CD4-positive, alpha-beta memory T cell (primary cell): ENCODE measurements around the gene SCAF4. TPM values are rescaled to one million over a fixed set of nuclear protein-coding genes. Genes with fewer than 3 reads are reported as not detected.
"Not testable (repeated sequence)": the region's sequence is repeated elsewhere in the genome, so short reads cannot be mapped to it uniquely, and the experiment has no call there.

Experiments
- CTCF ChIA-PET: fragments of 350-600 bp; sonication (Branson Sonifier 250); formaldehyde crosslinking; loops from one replicate; lab custom pipeline; 2021; ENCODE audit warnings: inconsistent platforms; ENCODE audit not compliant: partially characterized antibody; lab: Charles Lee
- POLR2A ChIA-PET: fragments of 350-600 bp; sonication (Branson Sonifier 250); formaldehyde crosslinking; loops from one replicate; lab custom pipeline; 2021; ENCODE audit not compliant: partially characterized antibody; lab: Charles Lee
- DNase-seq, 5 donors: peaks; one replicate each; pipeline versions ENCODE4 v3.0.0 to v3.0.0-alpha.2; 2020 to 2022; ENCODE audit warnings: mixed read lengths in 1 of 5
- H3K27ac ChIP-seq: one replicate; pipeline ENCODE4 v1.7.0; 2013; ENCODE audit warnings: low read depth, low read length
- H3K27me3 ChIP-seq: 2 replicates; pipeline ENCODE4 v1.7.0; 2013; ENCODE audit warnings: mild to moderate bottlenecking, low read length, moderate library complexity; ENCODE audit not compliant: insufficient read depth
- H3K36me3 ChIP-seq: 2 replicates; pipeline ENCODE4 v1.7.0; 2013; ENCODE audit warnings: mild to moderate bottlenecking, low read length, moderate library complexity; ENCODE audit not compliant: insufficient read depth
- H3K4me1 ChIP-seq: 2 replicates; pipeline ENCODE4 v1.7.0; 2013; ENCODE audit warnings: mild to moderate bottlenecking, low read length, moderate library complexity; ENCODE audit not compliant: insufficient read depth
- H3K4me3 ChIP-seq, 2 donors: one replicate each; pipeline ENCODE4 v1.7.0; 2013; ENCODE audit warnings: low read length in 2 of 2, mild to moderate bottlenecking in 1 of 2
- H3K9me3 ChIP-seq, 2 donors: one replicate each; pipeline ENCODE4 v1.7.0; 2013; ENCODE audit warnings: low read length in 2 of 2, control low read depth in 1 of 2; ENCODE audit not compliant: control insufficient read depth in 1 of 2
- H3K27ac Mint-ChIP-seq, 7 donors: one replicate each; pipeline ENCODE4 v1.8.0; 2020 to 2021; ENCODE audit warnings: mixed read lengths in 7 of 7, mild to moderate bottlenecking in 6 of 7, inconsistent platforms in 3 of 7, moderate library complexity in 3 of 7
- H3K27me3 Mint-ChIP-seq, 2 donors: one replicate each; pipeline ENCODE4 v1.8.0; 2020 to 2021; ENCODE audit warnings: mixed read lengths in 2 of 2
- H3K36me3 Mint-ChIP-seq, 2 donors: one replicate each; pipeline ENCODE4 v1.8.0; 2020 to 2021; ENCODE audit warnings: mixed read lengths in 2 of 2, inconsistent platforms in 1 of 2, mild to moderate bottlenecking in 1 of 2
- H3K4me1 Mint-ChIP-seq, 4 donors: one replicate each; pipeline ENCODE4 v1.8.0; 2020 to 2021; ENCODE audit warnings: mixed read lengths in 4 of 4, mild to moderate bottlenecking in 1 of 4
- H3K4me3 Mint-ChIP-seq, 8 donors: one replicate each; pipeline ENCODE4 v1.8.0; 2020 to 2021; ENCODE audit warnings: mixed read lengths in 8 of 8, mild to moderate bottlenecking in 7 of 8, moderate library complexity in 6 of 8, inconsistent platforms in 3 of 8
- H3K9me3 Mint-ChIP-seq, 8 donors: one replicate each; pipeline ENCODE4 v1.8.0; 2020 to 2021; ENCODE audit warnings: mixed read lengths in 8 of 8, mild to moderate bottlenecking in 5 of 8, inconsistent platforms in 3 of 8, moderate library complexity in 1 of 8
- intact Hi-C: fragments of 100-400 bp; cut with micrococcal nuclease; formaldehyde crosslinking; loops from one replicate; pipeline ENCODE4 v1.15.1; 2023
- polyA plus RNA-seq, 2 donors: library from polyadenylated mRNA; unstranded; fragments of 300-500 nt; fragmentation: Illumina TruSeq; gene quantifications; one replicate each; pipeline ENCODE4 v1.2.3, GENCODE V29; 2021
- total RNA-seq, 2 experiments: library from RNA; stranded (reverse); gene quantifications; one replicate each; pipeline ENCODE4 v1.2.3, GENCODE V29; 2021

Gene SCAF4
- total and polyA plus RNA-seq, 4 experiments from 2014 or later, result 4.8 to 64.7 (median 48.9) TPM

DNA sequence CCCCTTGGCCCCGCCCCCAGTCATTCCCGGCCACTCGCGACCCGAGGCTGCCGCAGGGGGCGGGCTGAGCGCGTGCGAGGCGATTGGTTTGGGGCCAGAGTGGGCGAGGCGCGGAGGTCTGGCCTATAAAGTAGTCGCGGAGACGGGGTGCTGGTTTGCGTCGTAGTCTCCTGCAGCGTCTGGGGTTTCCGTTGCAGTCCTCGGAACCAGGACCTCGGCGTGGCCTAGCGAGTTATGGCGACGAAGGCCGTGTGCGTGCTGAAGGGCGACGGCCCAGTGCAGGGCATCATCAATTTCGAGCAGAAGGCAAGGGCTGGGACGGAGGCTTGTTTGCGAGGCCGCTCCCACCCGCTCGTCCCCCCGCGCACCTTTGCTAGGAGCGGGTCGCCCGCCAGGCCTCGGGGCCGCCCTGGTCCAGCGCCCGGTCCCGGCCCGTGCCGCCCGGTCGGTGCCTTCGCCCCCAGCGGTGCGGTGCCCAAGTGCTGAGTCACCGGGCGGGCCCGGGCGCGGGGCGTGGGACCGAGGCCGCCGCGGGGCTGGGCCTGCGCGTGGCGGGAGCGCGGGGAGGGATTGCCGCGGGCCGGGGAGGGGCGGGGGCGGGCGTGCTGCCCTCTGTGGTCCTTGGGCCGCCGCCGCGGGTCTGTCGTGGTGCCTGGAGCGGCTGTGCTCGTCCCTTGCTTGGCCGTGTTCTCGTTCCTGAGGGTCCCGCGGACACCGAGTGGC is 72.2 kb downstream of the SCAF4 start, which contains the start of gene SOD1:
Gene SOD1, plus strand, starts transcription at position 158 of the 723 bp plus-strand sequence. Its CDS starts 77 bp downstream, at position 235.
- no peaks in the 10 kb centered on the region for H3K27me3 Mint-ChIP-seq
- Histone ChIP-seq H3K36me3 (peaks cover 6% of the 10 kb centered on the region), H3K27me3 (no peaks in the 10 kb centered on the region), H3K27ac (peak within 1 kb of the TSS; percentile 77), H3K4me1 (peaks cover 64% of the 10 kb centered on the region), H3K9me3 (no peaks in the 10 kb centered on the region), H3K4me3 (peak within 1 kb of the TSS; percentile 70 to 79)
- peaks cover 0 to 4% (median 0%) of the 10 kb centered on the region in 8 donors for H3K9me3 Mint-ChIP-seq
- peaks cover 7 to 39% of the 10 kb centered on the region in 2 donors for H3K36me3 Mint-ChIP-seq
- peaks cover 43 to 80% (median 60%) of the 10 kb centered on the region in 4 donors for H3K4me1 Mint-ChIP-seq
- intact Hi-C loops, result loop anchor here (1.0 to 5.0 kb wide), 4 partner anchors 73 to 527 kb away; partner anchors contain the start of gene SCAF4
- ChIA-PET CTCF (interaction anchor here (0.6 kb wide), 1 partner anchor 941 kb away, joined by 3 read pairs; no protein-coding TSS in a partner anchor), POLR2A (interaction anchor here (1.2 to 1.4 kb wide), 3 partner anchors 11 to 71 kb away, joined by 3 to 6 read pairs (median 6); no protein-coding TSS in a partner anchor)
- H3K4me3 Mint-ChIP-seq, result peak within 1 kb of the TSS; percentile 98 to 100 (median 100)
- H3K27ac Mint-ChIP-seq, result peak within 1 kb of the TSS; percentile 81 to 100 (median 99)
- DNase-seq, result peak; percentile 95 to 97 (median 96)

DNA sequence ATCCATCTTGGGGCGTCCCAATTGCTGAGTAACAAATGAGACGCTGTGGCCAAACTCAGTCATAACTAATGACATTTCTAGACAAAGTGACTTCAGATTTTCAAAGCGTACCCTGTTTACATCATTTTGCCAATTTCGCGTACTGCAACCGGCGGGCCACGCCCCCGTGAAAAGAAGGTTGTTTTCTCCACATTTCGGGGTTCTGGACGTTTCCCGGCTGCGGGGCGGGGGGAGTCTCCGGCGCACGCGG is 72.7 kb downstream of the SCAF4 start:
- Histone ChIP-seq H3K27me3 (no peaks in the 10 kb centered on the region), H3K9me3 (no peaks in the 10 kb centered on the region), H3K27ac (peak overlapping the region; percentile 77), H3K4me1 (peaks cover 59% of the 10 kb centered on the region), H3K36me3 (peaks cover 6% of the 10 kb centered on the region), H3K4me3 (peak overlapping the region; percentile 70 to 73)
- H3K27me3 Mint-ChIP-seq, result no peaks in the 10 kb centered on the region
- peak overlapping the region; percentile 98 to 100 (median 100) for H3K4me3 Mint-ChIP-seq
- intact Hi-C loops, result loop anchor here (1.0 to 5.0 kb wide), 4 partner anchors 73 to 526 kb away; partner anchors contain the start of gene SCAF4
- peak overlapping the region; percentile 81 to 100 (median 99) for H3K27ac Mint-ChIP-seq
- DNase-seq, result no peak
- CTCF ChIA-PET, result no interaction called here
- peaks cover 41 to 76% (median 56%) of the 10 kb centered on the region in 4 donors for H3K4me1 Mint-ChIP-seq
- H3K36me3 Mint-ChIP-seq, result peaks cover 4 to 35% of the 10 kb centered on the region in 2 donors
- POLR2A ChIA-PET, result no interaction called here
- H3K9me3 Mint-ChIP-seq, result peaks cover 0 to 4% (median 0%) of the 10 kb centered on the region in 8 donors

GRCh38 chr21:31658053-31658452 is 73.9 kb downstream of the SCAF4 start:
- H3K36me3 Mint-ChIP-seq, result peaks cover 3 to 26% of the 10 kb centered on the region in 2 donors
- POLR2A ChIA-PET, result no interaction called here
- DNase-seq, result no peak
- Histone ChIP-seq H3K4me3 (no peak overlapping the region), H3K36me3 (peaks cover 6% of the 10 kb centered on the region), H3K27me3 (no peaks in the 10 kb centered on the region), H3K4me1 (peaks cover 47% of the 10 kb centered on the region), H3K9me3 (no peaks in the 10 kb centered on the region), H3K27ac (no peak overlapping the region)
- H3K4me1 Mint-ChIP-seq, result peaks cover 35 to 65% (median 46%) of the 10 kb centered on the region in 4 donors
- peaks cover 0 to 4% (median 0%) of the 10 kb centered on the region in 8 donors for H3K9me3 Mint-ChIP-seq
- intact Hi-C loops, result loop anchor here (2.0 to 5.0 kb wide), 2 partner anchors 101 to 525 kb away; no protein-coding TSS in a partner anchor
- CTCF ChIA-PET, result no interaction called here
- H3K4me3 Mint-ChIP-seq, result peak overlapping the region in 2 of 8 donors; percentile 9
- H3K27me3 Mint-ChIP-seq, result no peaks in the 10 kb centered on the region
- peak overlapping the region in 2 of 7 donors; percentile 38 to 46 for H3K27ac Mint-ChIP-seq

- POLR2A ChIA-PET, result no interaction called here
- Mint-ChIP-seq H3K4me1 (peaks cover 24 to 49% (median 33%) of the 10 kb centered on the region in 4 donors), H3K9me3 (peaks cover 0 to 4% (median 0%) of the 10 kb centered on the region in 8 donors), H3K4me3 (peak overlapping the region in 4 of 8 donors; percentile 9 to 86 (median 38)), H3K27me3 (no peaks in the 10 kb centered on the region), H3K27ac (peak overlapping the region in 6 of 7 donors; percentile 9 to 61 (median 46)), H3K36me3 (peaks cover 3 to 16% of the 10 kb centered on the region in 2 donors)
- no peak overlapping the region for H3K4me3 ChIP-seq
- no peaks in the 10 kb centered on the region for H3K27me3 ChIP-seq
- H3K27ac ChIP-seq, result no peak overlapping the region
- no peaks in the 10 kb centered on the region for H3K9me3 ChIP-seq
- intact Hi-C loops, result loop anchor here (5.0 kb wide), 1 partner anchor 99 kb away; no protein-coding TSS in a partner anchor
- peaks cover 31% of the 10 kb centered on the region for H3K4me1 ChIP-seq
- no peak for DNase-seq
- CTCF ChIA-PET, result interaction anchor here (1.0 kb wide), 1 partner anchor 12 kb away, joined by 3 read pairs; no protein-coding TSS in a partner anchor
- H3K36me3 ChIP-seq, result no peaks in the 10 kb centered on the region
These were observed 75.5 kb downstream of the SCAF4 start for GRCh38 chr21:31656199-31657095.

- H3K27me3 Mint-ChIP-seq, POLR2A ChIA-PET, H3K36me3 Mint-ChIP-seq: not testable (repeated sequence)
These were observed 76.9 kb downstream of the SCAF4 start for GRCh38 chr21:31654821-31655580.

GRCh38 chr21:31654340-31654739 is 77.6 kb downstream of the SCAF4 start:
- peaks cover 0 to 1% of the 10 kb centered on the region in 2 donors for H3K36me3 Mint-ChIP-seq
- H3K9me3 Mint-ChIP-seq, result peaks cover 0 to 4% (median 0%) of the 10 kb centered on the region in 8 donors
- no peaks in the 10 kb centered on the region for H3K36me3 ChIP-seq
- no peak overlapping the region for H3K27ac ChIP-seq
- no peak for DNase-seq
- H3K27me3 ChIP-seq, result no peaks in the 10 kb centered on the region
- peak overlapping the region in 1 of 7 donors; percentile 81 for H3K27ac Mint-ChIP-seq
- intact Hi-C loops, result no loop called here
- no peaks in the 10 kb centered on the region for H3K9me3 ChIP-seq
- ChIA-PET POLR2A (no interaction called here), CTCF (no interaction called here)
- H3K4me3 ChIP-seq, result no peak overlapping the region
- H3K27me3 Mint-ChIP-seq, result no peaks in the 10 kb centered on the region
- peaks cover 18 to 29% (median 22%) of the 10 kb centered on the region in 4 donors for H3K4me1 Mint-ChIP-seq
- peaks cover 23% of the 10 kb centered on the region for H3K4me1 ChIP-seq
- H3K4me3 Mint-ChIP-seq, result peak overlapping the region in 2 of 8 donors; percentile 82 to 87

More at GRCh38 chr21:31654821-31655580, 76.9 kb downstream of the SCAF4 start:
- H3K27me3 ChIP-seq, H3K9me3 ChIP-seq, H3K36me3 ChIP-seq, H3K9me3 Mint-ChIP-seq, H3K4me3 ChIP-seq: not testable (repeated sequence)
- peaks cover 19 to 34% (median 25%) of the 10 kb centered on the region in 4 donors for H3K4me1 Mint-ChIP-seq
- intact Hi-C loops, result loop anchor here (5.0 kb wide), 1 partner anchor 98 kb away; no protein-coding TSS in a partner anchor
- CTCF ChIA-PET, result interaction anchor here (1.0 kb wide), 1 partner anchor 14 kb away, joined by 3 read pairs; no protein-coding TSS in a partner anchor
- peak overlapping the region; percentile 36 to 93 (median 85) for H3K27ac Mint-ChIP-seq
- peak overlapping the region; percentile 80 to 88 (median 86) for H3K4me3 Mint-ChIP-seq
- peak in 4 of 5 donors; percentile 13 to 43 (median 16) for DNase-seq
- Histone ChIP-seq H3K27ac (peak overlapping the region; percentile 24), H3K4me1 (peaks cover 23% of the 10 kb centered on the region)
